Left cardiac atrium (tissue), 4 donors: Measurements from ENCODE around the gene ESPN. TPM values are rescaled to one million over a fixed set of nuclear protein-coding genes. Genes with fewer than 3 reads are reported as not detected.
"Not testable (repeated sequence)": the region's sequence is repeated elsewhere in the genome, so short reads cannot be mapped to it uniquely, and the experiment has no call there.

ENCODE experiments used
- ATAC-seq, 2 donors: fragments of 200-7000 bp; cut with Tn5 transposase; one replicate each; pipeline ENCODE4 v1.9.1; 2020; ENCODE audit warnings: mild to moderate bottlenecking in 2 of 2, moderate library complexity in 2 of 2
- DNase-seq: peaks from one replicate; pipeline ENCODE4 v3.0.0-alpha.2; 2020
- intact Hi-C, 2 donors: fragments of 100-400 bp; cut with DNase I; formaldehyde crosslinking; loops; one replicate each; pipeline versions ENCODE4 v1.14.1 to v1.15.1; 2022 to 2023
- long read RNA-seq: library from polyadenylated mRNA; unstranded; transcript quantifications from one replicate; pipeline ENCODE4 v2.0.0, GENCODE V29; 2021
- total RNA-seq, 2 donors: library from RNA; stranded (reverse); fragmentation: NEBNext Ultra II Directional; extraction: Animal tissue kit (Norgen Biotek cat#: 25700); gene quantifications; one replicate each; pipeline ENCODE4 v1.2.1, GENCODE V29; 2021
- donor health status: DM: no; HTN: yes; CAD: no.
- donor health status: DM: no; HTN: yes; CAD: no; lungs with severe emphysema.
- donor health status: DM: yes; HTN: yes; CAD: no.
- donor health status: Dilated cardiomyopathy.

ESPN gene, protein sequence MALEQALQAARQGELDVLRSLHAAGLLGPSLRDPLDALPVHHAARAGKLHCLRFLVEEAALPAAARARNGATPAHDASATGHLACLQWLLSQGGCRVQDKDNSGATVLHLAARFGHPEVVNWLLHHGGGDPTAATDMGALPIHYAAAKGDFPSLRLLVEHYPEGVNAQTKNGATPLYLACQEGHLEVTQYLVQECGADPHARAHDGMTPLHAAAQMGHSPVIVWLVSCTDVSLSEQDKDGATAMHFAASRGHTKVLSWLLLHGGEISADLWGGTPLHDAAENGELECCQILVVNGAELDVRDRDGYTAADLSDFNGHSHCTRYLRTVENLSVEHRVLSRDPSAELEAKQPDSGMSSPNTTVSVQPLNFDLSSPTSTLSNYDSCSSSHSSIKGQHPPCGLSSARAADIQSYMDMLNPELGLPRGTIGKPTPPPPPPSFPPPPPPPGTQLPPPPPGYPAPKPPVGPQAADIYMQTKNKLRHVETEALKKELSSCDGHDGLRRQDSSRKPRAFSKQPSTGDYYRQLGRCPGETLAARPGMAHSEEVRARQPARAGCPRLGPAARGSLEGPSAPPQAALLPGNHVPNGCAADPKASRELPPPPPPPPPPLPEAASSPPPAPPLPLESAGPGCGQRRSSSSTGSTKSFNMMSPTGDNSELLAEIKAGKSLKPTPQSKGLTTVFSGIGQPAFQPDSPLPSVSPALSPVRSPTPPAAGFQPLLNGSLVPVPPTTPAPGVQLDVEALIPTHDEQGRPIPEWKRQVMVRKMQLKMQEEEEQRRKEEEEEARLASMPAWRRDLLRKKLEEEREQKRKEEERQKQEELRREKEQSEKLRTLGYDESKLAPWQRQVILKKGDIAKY
- total RNA-seq, result under 1 TPM; 0.42 to 0.44 TPM
- long read RNA-seq, result 0 reads

GRCh38 chr1:6424619-6425593, at the start of gene ESPN:
ESPN (plus strand) TSS chr1:6424776; CDS start chr1:6424956, 180 bp downstream.
- ATAC-seq (peak in 1 of 2 donors; percentile 39), DNase-seq (no peak)
- intact Hi-C loops, result no loop called here

DNA sequence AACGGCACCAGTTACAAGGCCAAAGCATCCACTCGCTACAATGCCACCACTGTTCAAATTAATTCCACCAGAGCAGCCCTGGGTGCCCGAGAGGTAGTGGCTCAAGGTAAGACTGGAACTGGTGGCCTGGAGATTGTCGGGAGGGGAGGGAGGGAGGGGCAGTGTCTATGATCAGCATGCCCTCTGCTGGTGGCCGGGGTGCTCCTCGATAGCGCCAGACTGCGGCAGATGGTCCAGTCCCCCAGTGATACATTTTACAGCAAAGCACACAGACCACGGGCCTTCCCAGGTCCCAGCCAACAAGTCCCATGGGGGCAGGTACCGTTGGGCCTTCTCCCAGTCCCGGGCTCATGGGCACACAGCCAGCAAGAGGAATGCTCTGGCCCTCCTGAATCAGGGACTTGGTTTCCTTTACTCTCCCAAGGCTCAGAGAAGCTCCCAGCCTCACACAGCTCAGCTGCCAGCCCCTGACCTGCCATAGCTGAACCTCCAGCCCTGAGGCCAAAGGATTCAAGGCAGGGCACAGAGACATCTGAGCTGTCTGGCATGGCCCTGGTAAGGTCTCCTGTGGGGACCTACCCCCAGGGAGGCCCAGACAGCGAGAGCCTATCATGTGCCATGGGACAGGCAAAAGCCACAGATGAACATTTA, 46.4 kb upstream of the ESPN start:
- no peak for ATAC-seq
- no peak for DNase-seq
- intact Hi-C loops, result no loop called here

- no peak for ATAC-seq
These were observed 44.5 kb upstream of the ESPN start for GRCh38 chr1:6380037-6380436.

DNA sequence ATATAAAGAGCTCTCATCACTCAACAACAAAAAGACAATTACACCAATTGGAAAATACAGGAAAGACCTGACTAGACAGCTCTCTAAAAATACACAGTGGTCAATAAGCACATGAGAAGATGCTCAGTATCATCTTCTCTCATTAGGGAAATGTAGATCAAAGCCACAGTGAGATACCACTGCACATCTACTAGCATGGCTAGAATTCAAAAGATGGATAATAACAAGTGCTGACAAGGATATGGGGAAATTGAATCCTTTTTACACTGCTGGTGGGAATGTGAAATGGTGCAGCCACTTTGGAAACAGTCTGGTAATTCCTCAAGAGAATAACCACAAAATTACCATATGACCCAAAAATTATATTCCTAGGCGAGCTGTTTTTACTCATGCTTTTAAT, 40.4 kb upstream of the ESPN start:
- no peak for ATAC-seq
- DNase-seq, result no peak
- intact Hi-C loops, result no loop called here

More at GRCh38 chr1:6380037-6380436, 44.5 kb upstream of the ESPN start:
- intact Hi-C loops, result no loop called here
- no peak for DNase-seq

- no peak for DNase-seq
- peak; percentile 17 to 82 for ATAC-seq
These were observed 39.6 kb upstream of the ESPN start for GRCh38 chr1:6384962-6385361.

DNA sequence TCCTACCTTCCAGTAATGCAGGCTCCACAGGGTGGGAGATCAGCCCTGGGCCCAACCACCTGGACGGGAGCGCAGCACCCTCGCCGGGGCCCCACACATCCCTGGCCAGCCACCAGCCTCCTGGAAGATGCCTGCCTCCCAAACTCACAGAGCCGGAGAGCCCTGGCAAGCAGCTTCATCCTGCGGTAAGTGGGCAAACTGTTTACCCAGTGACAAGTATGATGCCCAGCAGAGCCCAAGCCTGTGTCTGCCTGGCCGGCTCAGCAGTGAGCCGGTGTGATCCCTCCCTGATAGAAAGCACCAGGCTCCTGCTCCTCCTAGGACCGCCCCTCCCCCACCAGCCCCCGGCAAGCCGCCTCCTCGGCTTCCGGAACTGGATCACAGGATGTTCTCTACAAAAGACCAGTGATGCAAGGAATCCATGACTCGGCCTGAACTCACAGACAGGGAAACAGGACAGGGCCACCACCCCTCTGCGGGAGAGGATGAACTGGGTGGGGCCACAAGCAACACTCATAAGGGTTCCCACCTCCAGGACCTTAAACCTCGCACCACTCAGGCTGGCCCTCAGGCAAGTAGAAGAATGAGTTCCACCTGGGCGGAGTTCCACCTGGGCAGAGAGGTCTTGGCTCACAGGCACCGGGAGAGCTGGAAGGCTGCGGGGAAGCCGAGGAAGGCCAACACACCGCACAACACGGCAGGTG, 38.9 kb upstream of the ESPN start:
- DNase-seq (peak; percentile 50), ATAC-seq (peak in 1 of 2 donors; percentile 50)
- intact Hi-C loops, result no loop called here

More at GRCh38 chr1:6384962-6385361, 39.6 kb upstream of the ESPN start:
- intact Hi-C loops, result no loop called here

GRCh38 chr1:6386371-6386949, 38.1 kb upstream of the ESPN start:
- ATAC-seq (no peak), DNase-seq (no peak)
- intact Hi-C loops, result no loop called here

- no peak for ATAC-seq
- intact Hi-C loops, result no loop called here
These were observed 34.6 kb upstream of the ESPN start for GRCh38 chr1:6389971-6390370.

DNA sequence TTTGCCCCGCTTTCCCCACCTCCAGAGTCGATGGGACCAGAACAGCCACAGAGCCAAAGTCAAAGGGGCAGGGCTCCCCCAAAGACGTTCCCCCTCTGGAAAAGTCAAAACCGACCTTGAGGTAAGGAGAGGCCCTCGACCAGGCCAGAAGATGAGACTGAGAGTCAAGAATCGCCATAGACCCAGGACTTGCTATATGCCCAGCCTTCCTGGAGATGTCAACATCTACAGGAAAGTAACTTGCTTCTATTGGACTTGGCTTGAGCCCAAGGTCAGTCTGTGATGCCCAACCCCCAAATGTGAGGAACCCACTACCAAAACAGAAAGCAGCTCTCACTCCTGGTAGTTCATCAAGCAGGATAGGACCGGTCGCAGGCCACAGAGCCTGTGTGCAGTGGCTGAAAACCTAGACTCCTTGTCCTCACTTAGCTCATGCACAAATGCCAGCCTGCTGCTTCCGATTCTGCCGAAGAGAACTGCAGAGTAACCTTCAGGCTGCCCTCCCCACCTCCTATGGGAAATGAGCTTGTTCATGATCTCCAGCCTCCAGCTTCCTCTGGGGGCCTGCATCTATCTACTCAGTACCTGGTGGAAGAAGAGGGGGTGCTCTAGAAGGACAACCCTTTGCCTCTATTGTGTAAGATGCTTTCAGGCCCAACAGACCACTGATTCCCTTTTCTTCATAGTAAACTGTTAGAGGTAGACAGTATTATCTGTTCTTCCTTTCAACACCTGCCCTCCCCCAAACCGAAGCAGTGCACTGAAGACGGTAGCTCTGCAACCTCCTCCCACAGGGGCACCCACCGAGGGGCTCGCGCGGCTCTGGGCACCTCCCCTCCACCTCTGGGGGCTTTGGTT, 32.4 kb upstream of the ESPN start:
- intact Hi-C loops, result no loop called here
- DNase-seq (no peak), ATAC-seq (no peak)

More at GRCh38 chr1:6389971-6390370, 34.6 kb upstream of the ESPN start:
- no peak for DNase-seq

DNA sequence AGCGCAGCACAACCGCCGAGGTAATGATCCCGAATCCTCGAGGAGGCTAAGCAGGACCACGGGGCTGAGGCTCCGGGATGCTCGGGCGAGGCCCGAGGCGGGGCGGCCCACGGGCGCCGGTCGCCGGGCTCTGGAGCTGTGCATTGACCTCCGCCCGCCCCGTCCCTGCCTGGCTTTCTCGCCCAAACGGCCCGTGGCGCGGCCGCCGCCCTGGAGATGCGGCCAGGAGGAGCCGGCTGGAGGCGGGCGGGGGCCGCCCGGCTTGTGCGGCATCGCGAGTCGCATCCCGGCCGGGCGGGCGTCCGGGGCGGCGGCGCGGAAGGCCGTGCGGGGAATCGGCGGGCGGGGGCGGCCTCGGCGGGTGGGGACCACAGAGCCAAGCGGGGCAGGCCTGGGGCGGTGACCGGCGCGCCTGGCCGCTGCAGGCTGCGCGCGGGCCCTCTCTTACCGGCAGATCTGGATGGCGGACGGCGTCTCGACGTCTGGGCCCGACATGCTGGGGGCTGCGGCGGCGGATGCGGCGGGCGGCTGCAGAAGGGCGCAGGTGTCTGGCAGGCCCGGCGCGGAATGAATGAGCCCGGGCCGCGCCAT, 31.7 kb upstream of the ESPN start:
- peak; percentile 7 to 37 for ATAC-seq
- no peak for DNase-seq
- intact Hi-C loops, result no loop called here

DNA sequence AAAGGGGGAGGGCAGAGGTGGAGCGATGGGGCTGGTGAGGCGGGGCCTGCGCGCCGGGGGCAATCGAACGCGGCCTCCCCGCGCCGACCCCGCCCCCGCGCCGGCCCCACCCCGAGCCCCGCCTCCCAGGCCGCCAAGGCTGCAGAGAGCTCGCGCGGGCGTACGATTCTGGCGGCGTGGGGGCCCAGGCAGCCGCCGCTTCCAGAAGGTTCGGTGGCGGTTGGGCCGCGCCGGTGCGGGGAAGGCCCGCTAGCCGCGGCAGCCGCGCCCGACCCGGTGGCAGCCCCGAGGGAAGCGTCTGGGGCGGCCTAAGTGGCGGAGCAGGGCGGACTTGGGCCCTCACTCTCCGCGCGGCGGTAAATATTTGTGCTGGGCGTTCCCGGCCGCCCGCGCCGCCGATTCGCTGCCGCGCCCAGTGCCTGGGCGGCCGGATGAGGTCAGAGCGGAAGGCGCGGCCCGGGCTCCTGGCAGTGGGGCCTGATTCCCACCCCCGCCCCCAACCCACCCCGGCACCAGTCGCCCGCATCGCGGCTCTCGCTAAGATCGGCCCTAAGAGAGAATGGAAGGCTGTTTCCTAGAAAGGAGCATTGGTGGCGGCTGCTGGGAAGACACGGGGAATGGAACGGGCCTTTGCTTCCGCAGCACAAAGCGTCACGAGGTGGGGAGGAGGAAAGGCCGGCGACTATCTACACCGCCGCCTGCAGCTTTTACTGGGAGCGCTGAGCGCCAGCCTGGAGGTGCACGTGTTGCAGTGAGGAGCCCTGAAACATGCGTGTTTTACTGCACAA, 31.0 kb upstream of the ESPN start, which contains the start of gene ACOT7:
Gene ACOT7, minus strand, starts transcription at position 368 of the 788 bp plus-strand sequence. CDS start 368 bp downstream, outside the sequence.
- DNase-seq (peak; percentile 90), ATAC-seq (peak; percentile 98 to 99)
- intact Hi-C loops, result no loop called here

DNA sequence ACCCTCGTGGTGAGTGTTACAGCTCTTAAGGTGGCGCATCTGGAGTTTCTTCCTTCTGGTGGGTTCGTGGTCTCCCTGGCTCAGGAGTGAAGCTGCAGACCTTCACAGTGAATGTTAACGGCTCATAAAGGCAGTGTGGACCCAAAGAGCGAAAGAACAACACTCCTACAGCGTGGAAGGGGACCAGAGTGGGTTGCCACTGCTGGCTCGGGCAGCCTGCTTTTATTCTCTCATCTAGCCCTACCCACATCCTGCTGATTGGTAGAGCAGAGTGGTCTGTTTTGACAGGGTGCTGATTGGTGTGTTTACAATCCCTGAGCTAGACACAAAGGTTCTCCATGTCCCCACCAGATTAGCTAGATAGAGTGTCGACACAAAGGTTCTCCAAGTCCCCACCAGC, 29.4 kb upstream of the ESPN start:
- intact Hi-C loops, ATAC-seq, DNase-seq: not testable (repeated sequence)

GRCh38 chr1:6395781-6396244, 28.8 kb upstream of the ESPN start:
- ATAC-seq, intact Hi-C loops, DNase-seq: not testable (repeated sequence)

DNA sequence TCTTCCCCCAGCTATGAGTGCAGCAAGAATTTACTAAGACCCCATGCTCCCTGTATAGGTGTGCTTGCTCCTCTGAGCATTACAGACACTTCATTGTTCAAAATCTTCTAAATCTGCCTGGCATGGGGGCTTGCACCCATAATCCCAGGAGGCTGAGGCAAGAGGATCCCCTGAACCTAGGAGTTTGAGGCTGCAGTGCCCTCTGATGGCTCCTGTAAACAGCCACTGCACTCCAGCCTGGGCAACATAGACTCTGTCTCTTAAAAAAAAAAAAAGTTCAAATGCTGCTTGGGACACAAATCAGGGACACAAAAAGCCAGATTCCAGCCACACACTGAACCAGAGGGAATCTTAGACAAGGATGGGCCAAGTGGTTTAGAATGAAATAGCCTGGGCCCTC, 27.6 kb upstream of the ESPN start:
- ATAC-seq (no peak), DNase-seq (no peak)
- intact Hi-C loops, result no loop called here

DNA sequence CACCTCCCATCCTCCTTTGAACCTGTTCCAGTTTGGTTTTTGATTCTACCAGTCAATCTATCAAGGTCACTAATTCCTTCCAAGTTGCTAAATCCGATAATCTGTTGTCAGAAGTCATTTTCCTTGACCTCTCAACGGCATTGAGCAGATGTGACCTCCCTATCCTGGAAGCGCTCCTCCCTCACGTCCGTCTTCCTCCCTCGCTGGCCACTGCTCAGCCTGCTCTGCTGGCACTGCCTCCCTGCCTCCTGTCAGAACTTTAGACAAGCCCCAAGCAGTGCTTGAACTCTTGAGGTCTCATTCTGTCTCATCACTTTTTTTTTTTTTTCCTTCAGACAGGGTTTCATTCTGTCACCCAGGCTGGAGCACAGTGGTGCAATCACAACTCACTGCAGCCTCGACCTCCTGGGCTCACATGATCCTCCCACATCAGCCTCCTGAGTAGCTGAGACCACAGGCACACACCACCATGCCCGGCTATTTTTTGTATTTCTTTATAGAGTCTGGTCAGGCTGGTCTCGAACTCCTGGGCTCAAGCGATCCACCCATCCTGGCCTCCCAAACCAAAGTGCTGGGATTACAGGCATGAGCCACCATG, 26.6 kb upstream of the ESPN start:
- ATAC-seq, result no peak
- intact Hi-C loops, result no loop called here
- DNase-seq, result no peak
